WI38 (cell line): ENCODE results near the gene COL5A3.

Experiments
- H3K4me3 ChIP-seq: 2 replicates; pipeline ENCODE4 v1.5.1; 2011; ENCODE audit warnings: low read depth, mild to moderate bottlenecking, control low read depth, low read length
- TF ChIP-seq, protein P1 (sequence below): IDR thresholded peaks from 2 replicates; pipeline ENCODE4 v1.5.1; 2012; ENCODE audit warnings: low read depth, mild to moderate bottlenecking, control low read depth, low read length

COL5A3 gene

GRCh38 chr19:10011974-10012373 lies 1.7 kb upstream of the COL5A3 start:
- TF ChIP-seq, protein P1, sequence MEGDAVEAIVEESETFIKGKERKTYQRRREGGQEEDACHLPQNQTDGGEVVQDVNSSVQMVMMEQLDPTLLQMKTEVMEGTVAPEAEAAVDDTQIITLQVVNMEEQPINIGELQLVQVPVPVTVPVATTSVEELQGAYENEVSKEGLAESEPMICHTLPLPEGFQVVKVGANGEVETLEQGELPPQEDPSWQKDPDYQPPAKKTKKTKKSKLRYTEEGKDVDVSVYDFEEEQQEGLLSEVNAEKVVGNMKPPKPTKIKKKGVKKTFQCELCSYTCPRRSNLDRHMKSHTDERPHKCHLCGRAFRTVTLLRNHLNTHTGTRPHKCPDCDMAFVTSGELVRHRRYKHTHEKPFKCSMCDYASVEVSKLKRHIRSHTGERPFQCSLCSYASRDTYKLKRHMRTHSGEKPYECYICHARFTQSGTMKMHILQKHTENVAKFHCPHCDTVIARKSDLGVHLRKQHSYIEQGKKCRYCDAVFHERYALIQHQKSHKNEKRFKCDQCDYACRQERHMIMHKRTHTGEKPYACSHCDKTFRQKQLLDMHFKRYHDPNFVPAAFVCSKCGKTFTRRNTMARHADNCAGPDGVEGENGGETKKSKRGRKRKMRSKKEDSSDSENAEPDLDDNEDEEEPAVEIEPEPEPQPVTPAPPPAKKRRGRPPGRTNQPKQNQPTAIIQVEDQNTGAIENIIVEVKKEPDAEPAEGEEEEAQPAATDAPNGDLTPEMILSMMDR, result no peak

GRCh38 chr19:10010939-10011338 lies 635 bp upstream of the COL5A3 start:
- no peak overlapping the region for H3K4me3 ChIP-seq
- TF ChIP-seq, protein P1, result no peak

More at GRCh38 chr19:10011974-10012373, 1.7 kb upstream of the COL5A3 start:
- H3K4me3 ChIP-seq, result no peak overlapping the region

DNA sequence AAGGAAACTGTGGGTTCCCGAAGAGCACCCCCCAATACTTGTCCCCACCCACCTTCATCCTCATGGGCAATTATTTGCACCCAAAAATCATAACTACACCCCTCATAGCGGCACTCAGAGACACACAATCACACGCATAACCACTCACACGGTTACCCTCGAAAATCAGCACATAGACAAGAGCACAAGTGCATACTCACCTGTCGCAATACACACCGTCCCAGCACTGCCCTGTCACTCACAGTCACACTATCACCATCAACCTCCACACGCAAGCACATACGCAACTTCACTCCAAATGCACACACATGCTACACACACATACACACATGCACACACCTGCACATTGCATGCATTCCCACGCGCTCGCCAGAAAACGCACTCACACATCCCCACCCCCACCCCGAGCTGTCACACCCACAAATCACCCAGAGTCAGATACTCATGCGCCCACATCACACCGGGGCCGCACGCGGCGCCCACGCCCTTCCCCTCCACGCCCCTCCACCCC lies 535 bp downstream of the COL5A3 start:
- TF ChIP-seq, protein P1, result no peak
- peak overlapping the region; percentile 24 for H3K4me3 ChIP-seq

GRCh38 chr19:10008184-10008765 lies 2.0 kb downstream of the COL5A3 start:
- TF ChIP-seq, protein P1, result no peak
- no peak overlapping the region for H3K4me3 ChIP-seq

- H3K4me3 ChIP-seq, result no peak overlapping the region
- TF ChIP-seq, protein P1, result no peak
These were observed 2.7 kb downstream of the COL5A3 start for GRCh38 chr19:10007371-10008183.

GRCh38 chr19:10006752-10007323 lies 3.5 kb downstream of the COL5A3 start:
- TF ChIP-seq, protein P1, result no peak
- H3K4me3 ChIP-seq, result no peak overlapping the region

- H3K4me3 ChIP-seq, result no peak overlapping the region
- TF ChIP-seq, protein P1, result no peak
These were observed 4.0 kb downstream of the COL5A3 start for GRCh38 chr19:10006335-10006708.
